Liver (tissue), 3 donors: ENCODE measurements around the gene KRT77.

Source experiments
- FOXA1 ChIP-seq: IDR thresholded peaks from 2 replicates; pipeline ENCODE4 v1.6.1; 2016; ENCODE audit warnings: antibody characterized with exemption
- HNF4G ChIP-seq: IDR thresholded peaks from 2 replicates; pipeline ENCODE4 v1.6.1; 2016; ENCODE audit warnings: antibody characterized with exemption
- RAD21 ChIP-seq, 2 donors: IDR thresholded peaks; 2 replicates each; pipeline ENCODE4 v1.6.1; 2016; ENCODE audit warnings: antibody characterized with exemption in 2 of 2, mild to moderate bottlenecking in 2 of 2
- SP1 ChIP-seq: IDR thresholded peaks from 2 replicates; pipeline ENCODE4 v1.6.1; 2018; ENCODE audit warnings: antibody characterized with exemption, mild to moderate bottlenecking
- TAF1 ChIP-seq: conservative IDR thresholded peaks from 2 replicates; pipeline ENCODE4 v1.6.1; 2016; ENCODE audit warnings: antibody characterized with exemption, mild to moderate bottlenecking
- YY1 ChIP-seq: IDR thresholded peaks from 2 replicates; pipeline ENCODE4 v1.6.1; 2016; ENCODE audit warnings: antibody characterized with exemption, mild to moderate bottlenecking
- ZBTB33 ChIP-seq: IDR thresholded peaks from 2 replicates; pipeline ENCODE4 v1.6.1; 2016; ENCODE audit warnings: antibody characterized with exemption
- TF ChIP-seq, protein P1 (sequence below): fragments of 150-350 bp; IDR thresholded peaks from 2 replicates; pipeline ENCODE4 v1.5.1; 2017; ENCODE audit warnings: improper control_type of control experiment, low read depth, low read length; ENCODE audit not compliant: missing input control
- TF ChIP-seq, protein P2 (sequence below): IDR thresholded peaks from 2 replicates; pipeline ENCODE4 v1.6.1; 2016; ENCODE audit warnings: antibody characterized with exemption
- TF ChIP-seq, protein P3 (sequence below): IDR thresholded peaks from 2 replicates; pipeline ENCODE4 v1.6.1; 2016; ENCODE audit warnings: antibody characterized with exemption
- TF ChIP-seq, protein P4 (sequence below): IDR thresholded peaks from 2 replicates; pipeline ENCODE4 v1.6.1; 2016; ENCODE audit warnings: antibody characterized with exemption, mild to moderate bottlenecking
- donor health status: healthy.
- donor health status: healthy.

- TF ChIP-seq, protein P1, sequence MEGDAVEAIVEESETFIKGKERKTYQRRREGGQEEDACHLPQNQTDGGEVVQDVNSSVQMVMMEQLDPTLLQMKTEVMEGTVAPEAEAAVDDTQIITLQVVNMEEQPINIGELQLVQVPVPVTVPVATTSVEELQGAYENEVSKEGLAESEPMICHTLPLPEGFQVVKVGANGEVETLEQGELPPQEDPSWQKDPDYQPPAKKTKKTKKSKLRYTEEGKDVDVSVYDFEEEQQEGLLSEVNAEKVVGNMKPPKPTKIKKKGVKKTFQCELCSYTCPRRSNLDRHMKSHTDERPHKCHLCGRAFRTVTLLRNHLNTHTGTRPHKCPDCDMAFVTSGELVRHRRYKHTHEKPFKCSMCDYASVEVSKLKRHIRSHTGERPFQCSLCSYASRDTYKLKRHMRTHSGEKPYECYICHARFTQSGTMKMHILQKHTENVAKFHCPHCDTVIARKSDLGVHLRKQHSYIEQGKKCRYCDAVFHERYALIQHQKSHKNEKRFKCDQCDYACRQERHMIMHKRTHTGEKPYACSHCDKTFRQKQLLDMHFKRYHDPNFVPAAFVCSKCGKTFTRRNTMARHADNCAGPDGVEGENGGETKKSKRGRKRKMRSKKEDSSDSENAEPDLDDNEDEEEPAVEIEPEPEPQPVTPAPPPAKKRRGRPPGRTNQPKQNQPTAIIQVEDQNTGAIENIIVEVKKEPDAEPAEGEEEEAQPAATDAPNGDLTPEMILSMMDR = no peak
- TF ChIP-seq YY1 (no peak), ZBTB33 (no peak), HNF4G (no peak), RAD21 (IDR thresholded peaks at IDR 0.05) (no peak), FOXA1 (no peak), TAF1 (no peak), SP1 (no peak)
- TF ChIP-seq, protein P2, sequence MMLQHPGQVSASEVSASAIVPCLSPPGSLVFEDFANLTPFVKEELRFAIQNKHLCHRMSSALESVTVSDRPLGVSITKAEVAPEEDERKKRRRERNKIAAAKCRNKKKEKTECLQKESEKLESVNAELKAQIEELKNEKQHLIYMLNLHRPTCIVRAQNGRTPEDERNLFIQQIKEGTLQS = no peak
- TF ChIP-seq, protein P3, sequence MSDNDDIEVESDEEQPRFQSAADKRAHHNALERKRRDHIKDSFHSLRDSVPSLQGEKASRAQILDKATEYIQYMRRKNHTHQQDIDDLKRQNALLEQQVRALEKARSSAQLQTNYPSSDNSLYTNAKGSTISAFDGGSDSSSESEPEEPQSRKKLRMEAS = no peak
- TF ChIP-seq, protein P4, sequence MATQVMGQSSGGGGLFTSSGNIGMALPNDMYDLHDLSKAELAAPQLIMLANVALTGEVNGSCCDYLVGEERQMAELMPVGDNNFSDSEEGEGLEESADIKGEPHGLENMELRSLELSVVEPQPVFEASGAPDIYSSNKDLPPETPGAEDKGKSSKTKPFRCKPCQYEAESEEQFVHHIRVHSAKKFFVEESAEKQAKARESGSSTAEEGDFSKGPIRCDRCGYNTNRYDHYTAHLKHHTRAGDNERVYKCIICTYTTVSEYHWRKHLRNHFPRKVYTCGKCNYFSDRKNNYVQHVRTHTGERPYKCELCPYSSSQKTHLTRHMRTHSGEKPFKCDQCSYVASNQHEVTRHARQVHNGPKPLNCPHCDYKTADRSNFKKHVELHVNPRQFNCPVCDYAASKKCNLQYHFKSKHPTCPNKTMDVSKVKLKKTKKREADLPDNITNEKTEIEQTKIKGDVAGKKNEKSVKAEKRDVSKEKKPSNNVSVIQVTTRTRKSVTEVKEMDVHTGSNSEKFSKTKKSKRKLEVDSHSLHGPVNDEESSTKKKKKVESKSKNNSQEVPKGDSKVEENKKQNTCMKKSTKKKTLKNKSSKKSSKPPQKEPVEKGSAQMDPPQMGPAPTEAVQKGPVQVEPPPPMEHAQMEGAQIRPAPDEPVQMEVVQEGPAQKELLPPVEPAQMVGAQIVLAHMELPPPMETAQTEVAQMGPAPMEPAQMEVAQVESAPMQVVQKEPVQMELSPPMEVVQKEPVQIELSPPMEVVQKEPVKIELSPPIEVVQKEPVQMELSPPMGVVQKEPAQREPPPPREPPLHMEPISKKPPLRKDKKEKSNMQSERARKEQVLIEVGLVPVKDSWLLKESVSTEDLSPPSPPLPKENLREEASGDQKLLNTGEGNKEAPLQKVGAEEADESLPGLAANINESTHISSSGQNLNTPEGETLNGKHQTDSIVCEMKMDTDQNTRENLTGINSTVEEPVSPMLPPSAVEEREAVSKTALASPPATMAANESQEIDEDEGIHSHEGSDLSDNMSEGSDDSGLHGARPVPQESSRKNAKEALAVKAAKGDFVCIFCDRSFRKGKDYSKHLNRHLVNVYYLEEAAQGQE = no peak
Measured at GRCh38 chr12:52724384-52724783, 21.1 kb upstream of the KRT77 start.
